ENCODE results near the gene IL34.
A peak's percentile ranks its signal among the peaks of the same experiment; 100 is the strongest.

The IL34 gene

DNA sequence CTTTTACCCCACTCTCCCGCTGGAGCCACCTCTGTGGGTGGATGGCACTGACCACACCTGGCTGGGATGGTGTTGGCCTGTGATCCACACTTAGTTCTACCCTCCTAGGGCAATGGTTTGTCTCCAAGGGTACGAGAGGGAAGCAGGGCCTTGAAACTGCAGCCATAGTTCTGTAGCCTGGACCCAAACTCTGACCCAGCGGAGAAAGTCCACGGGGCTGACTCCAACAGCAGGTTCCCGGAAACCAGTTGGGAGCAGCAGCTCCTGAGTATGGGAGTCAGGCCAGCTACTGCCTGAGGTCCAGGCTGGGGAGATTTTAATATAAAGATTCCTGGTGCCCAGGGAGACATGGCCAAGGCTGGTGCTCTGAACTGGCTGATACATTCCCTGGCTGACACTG lies 63.1 kb downstream of the IL34 start:
- H3K27ac ChIP-seq (replicated peaks): no peak overlapping the region
- H3K4me3 ChIP-seq (replicated peaks; ENCODE audit: insufficient read depth, low read length): no peak overlapping the region
- TF ChIP-seq SPI1 (IDR thresholded peaks at IDR 0.05; ENCODE audit: borderline replicate concordance, low read depth) (no peak), POLR2AphosphoS5 (IDR thresholded peaks at IDR 0.05; ENCODE audit: low read depth) (no peak), CTCF (IDR thresholded peaks at IDR 0.05; ENCODE audit: insufficient read depth, low read length) (no peak), GABPA (IDR thresholded peaks at IDR 0.05; ENCODE audit: low read depth) (no peak)
- TF ChIP-seq, protein P1, sequence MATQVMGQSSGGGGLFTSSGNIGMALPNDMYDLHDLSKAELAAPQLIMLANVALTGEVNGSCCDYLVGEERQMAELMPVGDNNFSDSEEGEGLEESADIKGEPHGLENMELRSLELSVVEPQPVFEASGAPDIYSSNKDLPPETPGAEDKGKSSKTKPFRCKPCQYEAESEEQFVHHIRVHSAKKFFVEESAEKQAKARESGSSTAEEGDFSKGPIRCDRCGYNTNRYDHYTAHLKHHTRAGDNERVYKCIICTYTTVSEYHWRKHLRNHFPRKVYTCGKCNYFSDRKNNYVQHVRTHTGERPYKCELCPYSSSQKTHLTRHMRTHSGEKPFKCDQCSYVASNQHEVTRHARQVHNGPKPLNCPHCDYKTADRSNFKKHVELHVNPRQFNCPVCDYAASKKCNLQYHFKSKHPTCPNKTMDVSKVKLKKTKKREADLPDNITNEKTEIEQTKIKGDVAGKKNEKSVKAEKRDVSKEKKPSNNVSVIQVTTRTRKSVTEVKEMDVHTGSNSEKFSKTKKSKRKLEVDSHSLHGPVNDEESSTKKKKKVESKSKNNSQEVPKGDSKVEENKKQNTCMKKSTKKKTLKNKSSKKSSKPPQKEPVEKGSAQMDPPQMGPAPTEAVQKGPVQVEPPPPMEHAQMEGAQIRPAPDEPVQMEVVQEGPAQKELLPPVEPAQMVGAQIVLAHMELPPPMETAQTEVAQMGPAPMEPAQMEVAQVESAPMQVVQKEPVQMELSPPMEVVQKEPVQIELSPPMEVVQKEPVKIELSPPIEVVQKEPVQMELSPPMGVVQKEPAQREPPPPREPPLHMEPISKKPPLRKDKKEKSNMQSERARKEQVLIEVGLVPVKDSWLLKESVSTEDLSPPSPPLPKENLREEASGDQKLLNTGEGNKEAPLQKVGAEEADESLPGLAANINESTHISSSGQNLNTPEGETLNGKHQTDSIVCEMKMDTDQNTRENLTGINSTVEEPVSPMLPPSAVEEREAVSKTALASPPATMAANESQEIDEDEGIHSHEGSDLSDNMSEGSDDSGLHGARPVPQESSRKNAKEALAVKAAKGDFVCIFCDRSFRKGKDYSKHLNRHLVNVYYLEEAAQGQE (IDR thresholded peaks at IDR 0.05; ENCODE audit: insufficient replicate concordance, low read depth): no peak
- DNase-seq (ENCODE audit: low read depth in 1 of 2, low spot score in 1 of 2): no peak
- H3K27me3 ChIP-seq (ENCODE audit: insufficient read depth, poor library complexity, severe bottlenecking): no peaks in the 10 kb centered on the region

DNA sequence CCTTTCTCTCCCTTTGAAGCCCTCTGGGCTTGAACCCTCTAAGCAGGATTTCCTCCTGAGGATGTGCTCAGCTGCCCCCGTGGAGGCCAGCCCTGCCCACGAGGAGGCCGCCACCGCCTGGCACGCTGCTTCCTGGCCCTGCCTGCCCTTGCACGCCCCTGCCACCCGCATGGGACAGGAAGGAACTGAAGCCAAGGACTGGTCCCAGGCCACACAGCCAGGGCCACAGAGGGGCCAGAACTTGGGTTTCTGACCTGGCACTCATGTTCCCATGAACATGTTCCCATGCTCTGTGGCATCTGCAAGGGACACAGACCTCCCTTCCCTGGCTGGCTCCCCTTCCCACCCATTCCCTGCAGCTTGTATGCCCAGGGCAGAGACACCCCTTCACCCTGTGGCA lies 63.6 kb downstream of the IL34 start:
- H3K27ac ChIP-seq (replicated peaks): no peak overlapping the region
- H3K27me3 ChIP-seq (ENCODE audit: insufficient read depth, poor library complexity, severe bottlenecking): no peaks in the 10 kb centered on the region
- TF ChIP-seq CTCF (IDR thresholded peaks at IDR 0.05; ENCODE audit: insufficient read depth, low read length): no peak
- no peak for TF ChIP-seq GABPA (IDR thresholded peaks at IDR 0.05; ENCODE audit: low read depth)
- 0 out of 2 replicates have a peak, but pooled peaks have one; percentile 32 for TF ChIP-seq POLR2AphosphoS5 (IDR thresholded peaks at IDR 0.05; ENCODE audit: low read depth)
- DNase-seq (ENCODE audit: low read depth in 1 of 2, low spot score in 1 of 2): no peak
- no peak overlapping the region for H3K4me3 ChIP-seq (replicated peaks; ENCODE audit: insufficient read depth, low read length)

Measured in HL-60 (cell line).